Peyer's patch (tissue), 4 donors: ENCODE results near the gene MED15. TPM values are rescaled to one million over a fixed set of nuclear protein-coding genes. Genes with fewer than 3 reads are reported as not detected.
"Not testable (repeated sequence)": the region's sequence is repeated elsewhere in the genome, so short reads cannot be mapped to it uniquely, and the experiment has no call there.

ENCODE experiments used
- DNase-seq, 3 donors: peaks; one replicate each; pipeline ENCODE4 v3.0.0-alpha.2; 2017 to 2019
- H3K27ac ChIP-seq, 4 donors: fragments of 200-600 bp; sonication (generic); one replicate each; pipeline ENCODE4 v1.5.1; 2016 to 2019
- H3K27me3 ChIP-seq, 2 donors: fragments of 200-600 bp; sonication (generic); one replicate each; pipeline ENCODE4 v1.5.1; 2019
- H3K36me3 ChIP-seq, 3 donors: fragments of 200-600 bp; sonication (generic); one replicate each; pipeline ENCODE4 v1.5.1; 2016 to 2019
- H3K4me1 ChIP-seq, 4 donors: fragments of 200-600 bp; sonication (generic); one replicate each; pipeline ENCODE4 v1.5.1; 2016 to 2019
- H3K4me3 ChIP-seq, 4 donors: fragments of 200-600 bp; sonication (generic); 1 replicate in 3 of 4; 2 replicates in 1 of 4; pipeline ENCODE4 v1.5.1; 2016 to 2019; ENCODE audit warnings: mild to moderate bottlenecking in 1 of 4
- H3K9me3 ChIP-seq, 4 donors: fragments of 200-600 bp; sonication (generic); one replicate each; pipeline ENCODE4 v1.5.1; 2016 to 2019; ENCODE audit warnings: mild to moderate bottlenecking in 1 of 4
- POLR2A ChIP-seq, 2 donors: fragments of 450-650 bp; IDR thresholded peaks; one replicate each; pipeline ENCODE4 v1.5.1; 2017; ENCODE audit warnings: antibody characterized with exemption in 2 of 2, mild to moderate bottlenecking in 2 of 2, moderate library complexity in 2 of 2
- total RNA-seq, 4 donors: library from RNA; depleted of rRNA; stranded (reverse); fragments of >200 nt; gene quantifications; one replicate each; pipeline ENCODE4 v1.1.0, GENCODE V29; 2016
- TF ChIP-seq, protein P1 (sequence below), 6 experiments: fragments of 450-650 bp in 4 of 6; fragments of 200-600 bp in 2 of 6; sonication (generic) in 1 of 6; IDR thresholded peaks; one replicate each; pipeline ENCODE4 v1.5.1; 2017 to 2019; ENCODE audit warnings: antibody characterized with exemption in 6 of 6, mild to moderate bottlenecking in 3 of 6, moderate library complexity in 1 of 6

Gene MED15
- total RNA-seq, 4 donors from 2014 or later, result 115 to 215 (median 161) TPM

- peaks cover 0 to 3% (median under 1%) of the 10 kb centered on the region in 4 donors for H3K4me1 ChIP-seq
- no peak overlapping the region for H3K4me3 ChIP-seq
- peaks cover 0 to 5% (median 0%) of the 10 kb centered on the region in 3 donors for H3K36me3 ChIP-seq
- TF ChIP-seq POLR2A (IDR thresholded peaks at IDR 0.05), result no peak
- TF ChIP-seq, protein P1, sequence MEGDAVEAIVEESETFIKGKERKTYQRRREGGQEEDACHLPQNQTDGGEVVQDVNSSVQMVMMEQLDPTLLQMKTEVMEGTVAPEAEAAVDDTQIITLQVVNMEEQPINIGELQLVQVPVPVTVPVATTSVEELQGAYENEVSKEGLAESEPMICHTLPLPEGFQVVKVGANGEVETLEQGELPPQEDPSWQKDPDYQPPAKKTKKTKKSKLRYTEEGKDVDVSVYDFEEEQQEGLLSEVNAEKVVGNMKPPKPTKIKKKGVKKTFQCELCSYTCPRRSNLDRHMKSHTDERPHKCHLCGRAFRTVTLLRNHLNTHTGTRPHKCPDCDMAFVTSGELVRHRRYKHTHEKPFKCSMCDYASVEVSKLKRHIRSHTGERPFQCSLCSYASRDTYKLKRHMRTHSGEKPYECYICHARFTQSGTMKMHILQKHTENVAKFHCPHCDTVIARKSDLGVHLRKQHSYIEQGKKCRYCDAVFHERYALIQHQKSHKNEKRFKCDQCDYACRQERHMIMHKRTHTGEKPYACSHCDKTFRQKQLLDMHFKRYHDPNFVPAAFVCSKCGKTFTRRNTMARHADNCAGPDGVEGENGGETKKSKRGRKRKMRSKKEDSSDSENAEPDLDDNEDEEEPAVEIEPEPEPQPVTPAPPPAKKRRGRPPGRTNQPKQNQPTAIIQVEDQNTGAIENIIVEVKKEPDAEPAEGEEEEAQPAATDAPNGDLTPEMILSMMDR (IDR thresholded peaks at IDR 0.05), result no peak
- H3K27ac ChIP-seq, result no peak overlapping the region
- H3K27me3 ChIP-seq, result no peaks in the 10 kb centered on the region
- no peaks in the 10 kb centered on the region for H3K9me3 ChIP-seq
- peak in 1 of 3 donors; percentile 11 for DNase-seq
Observed at GRCh38 chr22:20469110-20469868, 38.1 kb upstream of the MED15 start.

DNA sequence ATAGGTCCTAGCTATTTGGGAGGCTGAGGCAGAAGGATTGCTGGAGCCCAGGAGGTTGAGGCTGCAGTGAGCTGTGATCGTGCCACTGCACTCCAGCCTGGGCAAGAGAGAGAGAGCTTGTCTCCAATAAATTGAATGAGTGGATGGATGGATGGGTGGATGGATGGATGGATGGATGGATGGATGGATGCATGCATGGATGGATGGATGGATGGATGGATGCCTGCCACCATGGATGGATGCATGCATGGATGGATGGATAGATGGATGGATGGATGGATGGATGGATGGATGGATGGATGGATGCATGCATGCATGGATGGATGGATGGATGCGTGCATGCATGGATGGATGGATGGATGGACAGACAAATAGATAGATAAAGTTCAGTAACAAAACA is 36.9 kb upstream of the MED15 start:
- not testable (repeated sequence) for H3K9me3 ChIP-seq, H3K4me3 ChIP-seq, DNase-seq, H3K27ac ChIP-seq, H3K27me3 ChIP-seq, H3K4me1 ChIP-seq, H3K36me3 ChIP-seq

- Histone ChIP-seq H3K36me3 (no peaks in the 10 kb centered on the region), H3K27me3 (no peaks in the 10 kb centered on the region)
Observed at GRCh38 chr22:20471126-20471833, 36.1 kb upstream of the MED15 start.

DNA sequence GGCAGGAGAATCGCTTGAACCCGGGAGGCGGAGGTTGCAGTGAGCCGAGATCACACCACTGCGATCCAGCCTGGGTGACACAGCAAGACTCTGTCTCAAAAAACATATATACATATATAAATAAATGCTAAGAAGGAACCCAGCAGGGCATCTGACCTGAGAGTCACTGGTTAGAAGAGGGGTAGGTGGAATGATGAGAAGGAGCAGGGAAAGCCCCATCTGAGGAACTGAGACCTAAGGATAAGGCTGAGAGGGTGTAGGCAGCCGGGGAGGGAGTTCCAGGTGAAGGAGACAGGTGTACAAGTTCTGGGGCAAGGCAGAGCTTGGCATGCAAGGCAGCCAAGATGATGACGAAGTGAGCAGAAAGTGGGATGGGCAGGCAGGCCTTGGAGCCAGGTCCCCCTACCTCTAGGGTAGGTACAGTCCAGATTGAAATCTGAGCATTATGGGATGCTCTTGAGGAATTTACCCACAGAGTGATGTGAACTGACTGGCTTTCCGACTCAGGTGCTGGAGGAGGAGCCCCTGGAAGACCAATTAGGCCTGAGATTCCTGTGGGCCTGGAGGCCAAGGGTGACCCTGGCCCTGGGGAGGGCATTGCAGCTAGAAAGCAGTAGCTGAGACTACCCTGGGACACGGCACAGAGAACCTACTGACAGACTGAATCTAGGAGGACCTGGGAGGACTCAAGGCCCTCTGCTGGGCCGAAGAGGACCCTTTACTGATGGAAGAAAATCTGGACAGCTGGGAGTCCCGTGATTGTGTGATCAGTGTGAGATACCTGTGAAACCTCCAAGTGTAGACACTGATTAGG is 34.6 kb upstream of the MED15 start:
- Histone ChIP-seq H3K27me3 (no peaks in the 10 kb centered on the region), H3K4me3 (no peak overlapping the region), H3K36me3 (no peaks in the 10 kb centered on the region), H3K4me1 (no peaks in the 10 kb centered on the region), H3K27ac (no peak overlapping the region), H3K9me3 (no peaks in the 10 kb centered on the region)
- no peak for TF ChIP-seq POLR2A (IDR thresholded peaks at IDR 0.05)
- TF ChIP-seq, protein P1 (IDR thresholded peaks at IDR 0.05), result no peak
- no peak for DNase-seq

More at GRCh38 chr22:20471126-20471833, 36.1 kb upstream of the MED15 start:
- Histone ChIP-seq H3K4me3 (no peak overlapping the region), H3K9me3 (no peaks in the 10 kb centered on the region), H3K27ac (no peak overlapping the region), H3K4me1 (no peaks in the 10 kb centered on the region)
- TF ChIP-seq POLR2A (IDR thresholded peaks at IDR 0.05), result no peak
- TF ChIP-seq, protein P1 (IDR thresholded peaks at IDR 0.05), result no peak
- DNase-seq, result no peak

DNA sequence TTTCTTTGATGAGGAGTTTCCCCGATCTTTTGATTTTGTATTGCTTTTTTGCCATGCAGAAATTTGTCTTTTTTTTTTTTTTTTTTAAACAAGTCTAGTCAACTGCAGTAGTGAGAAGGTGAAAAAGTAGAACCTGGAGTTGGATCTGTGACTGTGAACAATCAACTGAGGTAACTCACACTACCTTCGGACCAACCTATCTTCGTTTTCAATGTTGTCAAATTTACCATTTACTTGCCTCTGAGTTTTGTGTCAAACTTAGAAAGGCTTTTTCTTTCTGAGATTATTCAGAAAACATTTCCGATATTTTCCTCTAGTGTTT is 32.3 kb upstream of the MED15 start:
- Histone ChIP-seq H3K9me3 (no peaks in the 10 kb centered on the region), H3K4me3 (no peak overlapping the region), H3K36me3 (no peaks in the 10 kb centered on the region), H3K27ac (no peak overlapping the region), H3K27me3 (no peaks in the 10 kb centered on the region), H3K4me1 (no peaks in the 10 kb centered on the region)
- TF ChIP-seq, protein P1 (IDR thresholded peaks at IDR 0.05), result no peak
- no peak for TF ChIP-seq POLR2A (IDR thresholded peaks at IDR 0.05)
- DNase-seq, result no peak

DNA sequence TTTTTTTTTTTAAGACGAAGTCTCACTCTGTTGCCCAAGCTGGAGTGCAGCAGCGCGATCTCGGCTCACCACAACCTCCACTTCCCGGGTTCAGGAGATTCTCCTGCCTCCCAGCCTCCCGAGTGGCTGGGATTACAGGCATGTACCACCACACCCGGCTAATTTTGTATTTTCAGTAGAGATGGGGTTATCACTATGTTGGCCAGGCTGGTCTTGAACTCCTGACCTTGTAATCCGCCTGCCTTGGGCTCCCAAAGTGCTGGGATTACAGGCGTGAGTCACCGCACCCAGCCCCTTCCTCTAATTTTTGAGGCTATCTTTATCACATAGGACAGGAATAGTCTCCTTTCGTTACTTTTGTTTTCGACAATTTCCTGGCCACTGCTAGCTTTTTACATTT is 31.8 kb upstream of the MED15 start:
- H3K4me3 ChIP-seq, H3K9me3 ChIP-seq, H3K27ac ChIP-seq, DNase-seq, H3K36me3 ChIP-seq, H3K27me3 ChIP-seq, H3K4me1 ChIP-seq: not testable (repeated sequence)

DNA sequence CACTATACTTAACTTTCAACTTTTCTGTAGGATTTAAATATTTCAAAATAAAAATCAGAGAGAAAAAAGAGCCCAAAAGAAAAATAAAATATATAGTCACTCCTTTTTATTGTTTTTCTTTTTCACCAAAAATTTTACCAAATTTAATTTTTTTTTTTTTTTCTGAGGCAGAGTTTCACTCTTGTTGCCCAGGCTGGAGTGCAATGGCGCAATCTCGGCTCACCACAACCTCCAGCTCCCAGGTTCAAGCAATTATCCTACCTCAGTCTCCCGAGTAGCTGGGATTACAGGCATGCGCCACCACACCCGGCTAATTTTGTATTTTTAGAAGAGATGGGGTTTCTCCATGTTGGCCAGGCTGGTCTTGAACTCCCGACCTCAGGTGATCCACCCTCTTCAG is 29.4 kb upstream of the MED15 start:
- not testable (repeated sequence) for H3K4me3 ChIP-seq

More for the DNA sequence above, 29.4 kb upstream of the MED15 start:
- H3K9me3 ChIP-seq, H3K27me3 ChIP-seq, H3K4me1 ChIP-seq, H3K36me3 ChIP-seq, DNase-seq, H3K27ac ChIP-seq: not testable (repeated sequence)
